ENCODE results near the gene SIGLEC14. TPM values are rescaled to one million over a fixed set of nuclear protein-coding genes. Genes with fewer than 3 reads are reported as not detected.

SIGLEC14 gene
- total RNA-seq, 1 donor, result not detected

DNA sequence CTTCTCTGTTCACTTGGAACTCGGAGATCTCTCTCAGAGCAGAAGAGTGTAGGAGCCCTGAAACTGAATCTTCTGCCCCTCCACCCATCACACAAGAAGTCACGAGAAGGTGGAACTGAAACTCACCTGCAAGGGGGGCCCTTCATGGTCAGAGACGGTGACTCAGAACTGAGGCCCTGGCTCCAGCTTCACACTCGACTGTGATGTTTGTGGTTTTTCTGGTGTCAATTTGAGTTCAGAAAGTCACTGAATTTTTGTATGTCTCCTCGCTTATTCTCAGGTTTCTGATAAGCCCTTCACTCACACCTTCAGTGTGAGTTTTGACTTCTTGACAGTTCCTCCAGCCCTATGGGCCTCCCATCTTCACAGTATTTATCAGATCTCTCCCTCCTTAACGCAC lies 39.5 kb downstream of the SIGLEC14 start:
- H3K9me3 ChIP-seq (ENCODE audit: low read depth, low read length), result no peaks in the 10 kb centered on the region
- H3K27ac ChIP-seq (ENCODE audit: low read depth, low read length), result no peak overlapping the region
- no peaks in the 10 kb centered on the region for H3K36me3 ChIP-seq (ENCODE audit: insufficient read depth, low read length)
- H2AFZ ChIP-seq (ENCODE audit: low read length), result no peak overlapping the region
- H3K4me2 ChIP-seq (ENCODE audit: insufficient read depth, low read length), result no peak overlapping the region
- H4K20me1 ChIP-seq (ENCODE audit: insufficient read depth, low read length), result no peaks in the 10 kb centered on the region
- H3K79me2 ChIP-seq (ENCODE audit: insufficient read depth, low read length), result no peaks in the 10 kb centered on the region
- H3K27me3 ChIP-seq (ENCODE audit: insufficient read depth, low read length), result peaks cover 3% of the 10 kb centered on the region
- TF ChIP-seq, protein P1, sequence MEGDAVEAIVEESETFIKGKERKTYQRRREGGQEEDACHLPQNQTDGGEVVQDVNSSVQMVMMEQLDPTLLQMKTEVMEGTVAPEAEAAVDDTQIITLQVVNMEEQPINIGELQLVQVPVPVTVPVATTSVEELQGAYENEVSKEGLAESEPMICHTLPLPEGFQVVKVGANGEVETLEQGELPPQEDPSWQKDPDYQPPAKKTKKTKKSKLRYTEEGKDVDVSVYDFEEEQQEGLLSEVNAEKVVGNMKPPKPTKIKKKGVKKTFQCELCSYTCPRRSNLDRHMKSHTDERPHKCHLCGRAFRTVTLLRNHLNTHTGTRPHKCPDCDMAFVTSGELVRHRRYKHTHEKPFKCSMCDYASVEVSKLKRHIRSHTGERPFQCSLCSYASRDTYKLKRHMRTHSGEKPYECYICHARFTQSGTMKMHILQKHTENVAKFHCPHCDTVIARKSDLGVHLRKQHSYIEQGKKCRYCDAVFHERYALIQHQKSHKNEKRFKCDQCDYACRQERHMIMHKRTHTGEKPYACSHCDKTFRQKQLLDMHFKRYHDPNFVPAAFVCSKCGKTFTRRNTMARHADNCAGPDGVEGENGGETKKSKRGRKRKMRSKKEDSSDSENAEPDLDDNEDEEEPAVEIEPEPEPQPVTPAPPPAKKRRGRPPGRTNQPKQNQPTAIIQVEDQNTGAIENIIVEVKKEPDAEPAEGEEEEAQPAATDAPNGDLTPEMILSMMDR (IDR thresholded peaks at IDR 0.05; ENCODE audit: extremely low read depth, low read depth, low read length), result no peak
- no peak for DNase-seq (ENCODE audit: insufficient read length, low spot score, missing footprints)
- H3K4me1 ChIP-seq (ENCODE audit: insufficient read depth, low read length), result no peaks in the 10 kb centered on the region
- H3K4me3 ChIP-seq (ENCODE audit: insufficient read depth, low read length), result no peak overlapping the region

DNA sequence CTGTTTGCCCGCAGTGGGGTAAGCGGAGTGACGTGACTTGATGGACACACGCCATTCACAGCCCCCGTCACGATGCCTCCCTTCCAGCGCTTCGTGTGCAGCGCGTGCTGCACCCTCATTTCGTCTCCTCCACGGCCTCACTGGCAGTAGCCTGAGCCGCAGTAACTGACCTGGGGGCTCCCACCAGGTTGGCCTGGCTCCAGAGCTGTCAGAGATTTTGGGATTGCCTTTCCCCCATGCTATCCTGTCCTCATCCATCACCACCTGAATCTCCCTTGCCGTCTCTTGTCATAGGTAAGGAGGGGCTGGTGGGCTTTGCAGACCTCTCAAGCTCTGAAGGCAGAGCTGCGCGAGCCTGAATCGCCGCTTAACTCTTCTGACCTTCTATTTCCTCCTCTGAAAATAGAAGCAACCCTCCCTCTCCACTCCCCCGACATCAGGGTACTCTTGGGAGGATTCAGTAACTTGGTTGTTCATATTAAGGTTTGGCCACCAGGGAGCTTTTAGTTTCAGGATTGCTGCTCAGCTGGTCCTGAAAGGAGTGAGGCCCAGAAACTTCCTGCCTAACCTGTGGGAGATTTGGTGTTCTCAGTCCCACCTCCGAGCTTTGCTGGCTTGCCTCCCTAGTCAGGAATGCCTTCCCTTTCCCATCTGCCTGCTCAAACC lies 44.3 kb downstream of the SIGLEC14 start:
- Histone ChIP-seq H3K4me1 (ENCODE audit: insufficient read depth, low read length) (no peaks in the 10 kb centered on the region), H3K27me3 (ENCODE audit: insufficient read depth, low read length) (peaks cover 21% of the 10 kb centered on the region), H3K36me3 (ENCODE audit: insufficient read depth, low read length) (no peaks in the 10 kb centered on the region), H3K27ac (ENCODE audit: low read depth, low read length) (no peak overlapping the region), H3K4me3 (ENCODE audit: insufficient read depth, low read length) (no peak overlapping the region), H3K9me3 (ENCODE audit: low read depth, low read length) (no peaks in the 10 kb centered on the region), H3K79me2 (ENCODE audit: insufficient read depth, low read length) (no peaks in the 10 kb centered on the region), H4K20me1 (ENCODE audit: insufficient read depth, low read length) (no peaks in the 10 kb centered on the region), H3K4me2 (ENCODE audit: insufficient read depth, low read length) (no peak overlapping the region), H2AFZ (ENCODE audit: low read length) (no peak overlapping the region)
- TF ChIP-seq, protein P1 (IDR thresholded peaks at IDR 0.05; ENCODE audit: extremely low read depth, low read depth, low read length), result no peak
- no peak for DNase-seq (ENCODE audit: insufficient read length, low spot score, missing footprints)

DNA sequence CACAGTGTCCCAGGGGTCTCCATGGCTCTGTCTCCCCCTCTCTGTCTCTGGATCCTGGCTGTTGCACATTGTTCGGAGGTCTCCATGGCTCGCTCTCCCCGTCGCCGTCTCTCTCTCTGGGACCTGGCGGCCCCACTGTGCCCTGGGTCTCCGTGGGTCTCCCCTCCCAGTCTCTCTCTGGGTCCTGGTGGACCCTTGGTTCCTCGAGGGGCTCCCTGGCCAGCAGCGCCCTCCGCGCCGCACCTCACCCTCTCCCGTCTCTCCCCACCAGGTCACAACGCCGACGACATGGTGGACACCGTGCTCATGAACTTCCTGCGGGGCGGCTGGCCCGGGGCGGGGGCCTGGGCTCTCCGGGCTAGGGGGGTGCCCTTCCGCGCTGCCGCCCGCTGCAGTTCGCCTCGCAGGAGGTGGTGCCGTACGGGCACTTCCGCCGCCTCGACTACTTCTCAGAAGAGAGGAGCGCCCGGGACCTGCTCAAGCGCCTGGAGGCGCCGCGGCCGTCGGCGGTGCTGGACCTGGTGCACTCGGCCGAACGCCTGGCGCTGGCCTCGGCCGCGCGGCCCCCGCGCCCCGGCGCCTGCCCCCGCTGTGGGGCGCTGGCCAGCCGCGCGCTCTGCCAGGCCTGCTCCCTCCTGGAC lies 45.6 kb downstream of the SIGLEC14 start:
- H3K27ac ChIP-seq (ENCODE audit: low read depth, low read length), result no peak overlapping the region
- H4K20me1 ChIP-seq (ENCODE audit: insufficient read depth, low read length), result no peaks in the 10 kb centered on the region
- no peak for DNase-seq (ENCODE audit: insufficient read length, low spot score, missing footprints)
- H3K4me2 ChIP-seq (ENCODE audit: insufficient read depth, low read length), result no peak overlapping the region
- H2AFZ ChIP-seq (ENCODE audit: low read length), result no peak overlapping the region
- TF ChIP-seq, protein P1 (IDR thresholded peaks at IDR 0.05; ENCODE audit: extremely low read depth, low read depth, low read length), result no peak
- H3K4me1 ChIP-seq (ENCODE audit: insufficient read depth, low read length), result no peaks in the 10 kb centered on the region
- H3K27me3 ChIP-seq (ENCODE audit: insufficient read depth, low read length), result peaks cover 21% of the 10 kb centered on the region
- no peaks in the 10 kb centered on the region for H3K9me3 ChIP-seq (ENCODE audit: low read depth, low read length)
- no peak overlapping the region for H3K4me3 ChIP-seq (ENCODE audit: insufficient read depth, low read length)
- H3K79me2 ChIP-seq (ENCODE audit: insufficient read depth, low read length), result no peaks in the 10 kb centered on the region
- no peaks in the 10 kb centered on the region for H3K36me3 ChIP-seq (ENCODE audit: insufficient read depth, low read length)

DNA sequence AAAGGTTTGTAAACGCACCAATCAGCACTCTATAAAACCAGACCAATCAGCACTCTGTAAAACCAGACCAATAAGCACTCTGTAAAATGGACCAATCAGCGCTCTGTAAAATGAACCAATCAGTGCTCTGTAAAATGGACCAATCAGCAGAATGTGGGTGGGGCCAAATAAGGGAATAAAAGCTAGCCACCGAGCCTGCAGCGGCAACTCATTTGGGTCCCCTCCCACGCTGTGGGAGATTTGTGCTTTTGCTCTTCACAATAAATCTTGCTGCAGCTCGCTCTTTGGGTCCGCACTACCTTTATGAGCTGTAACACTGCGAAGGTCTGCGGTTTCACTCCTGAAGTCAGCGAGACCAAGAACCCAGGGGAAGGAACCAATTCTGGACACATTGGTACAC lies 47.5 kb downstream of the SIGLEC14 start:
- H3K36me3 ChIP-seq (ENCODE audit: insufficient read depth, low read length), result no peaks in the 10 kb centered on the region
- H4K20me1 ChIP-seq (ENCODE audit: insufficient read depth, low read length), result no peaks in the 10 kb centered on the region
- no peak overlapping the region for H3K27ac ChIP-seq (ENCODE audit: low read depth, low read length)
- H3K4me1 ChIP-seq (ENCODE audit: insufficient read depth, low read length), result no peaks in the 10 kb centered on the region
- H2AFZ ChIP-seq (ENCODE audit: low read length), result no peak overlapping the region
- peaks cover 21% of the 10 kb centered on the region for H3K27me3 ChIP-seq (ENCODE audit: insufficient read depth, low read length)
- TF ChIP-seq, protein P1 (IDR thresholded peaks at IDR 0.05; ENCODE audit: extremely low read depth, low read depth, low read length), result no peak
- no peak overlapping the region for H3K4me2 ChIP-seq (ENCODE audit: insufficient read depth, low read length)
- DNase-seq (ENCODE audit: insufficient read length, low spot score, missing footprints), result no peak
- H3K9me3 ChIP-seq (ENCODE audit: low read depth, low read length), result no peaks in the 10 kb centered on the region
- no peak overlapping the region for H3K4me3 ChIP-seq (ENCODE audit: insufficient read depth, low read length)
- no peaks in the 10 kb centered on the region for H3K79me2 ChIP-seq (ENCODE audit: insufficient read depth, low read length)

Measured in osteoblast (primary cell).